Occipital lobe (tissue), 2 donors: ENCODE results near the gene EEA1. TPM values are rescaled to one million over a fixed set of nuclear protein-coding genes. Genes with fewer than 3 reads are reported as not detected.
"Not testable (repeated sequence)": the region's sequence is repeated elsewhere in the genome, so short reads cannot be mapped to it uniquely, and the experiment has no call there.

Source experiments
- DNase-seq: peaks from one replicate; lab custom pipeline; 2025; lab: John Stamatoyannopoulos, UW
- total RNA-seq: library from RNA; depleted of rRNA; stranded (reverse); fragments of >200 nt; gene quantifications from one replicate; pipeline ENCODE4 v1.2.3, GENCODE V29; 2014

The EEA1 gene
- total RNA-seq, 1 donor from 2014 or later: 16.7 TPM

GRCh38 chr12:92753976-92754885 lies 174.9 kb downstream of the EEA1 start:
- no peak for DNase-seq

- DNase-seq: not testable (repeated sequence)
Measured at GRCh38 chr12:92749691-92750090, 179.4 kb downstream of the EEA1 start.

GRCh38 chr12:92747151-92747550 lies 181.9 kb downstream of the EEA1 start:
- DNase-seq: no peak

DNA sequence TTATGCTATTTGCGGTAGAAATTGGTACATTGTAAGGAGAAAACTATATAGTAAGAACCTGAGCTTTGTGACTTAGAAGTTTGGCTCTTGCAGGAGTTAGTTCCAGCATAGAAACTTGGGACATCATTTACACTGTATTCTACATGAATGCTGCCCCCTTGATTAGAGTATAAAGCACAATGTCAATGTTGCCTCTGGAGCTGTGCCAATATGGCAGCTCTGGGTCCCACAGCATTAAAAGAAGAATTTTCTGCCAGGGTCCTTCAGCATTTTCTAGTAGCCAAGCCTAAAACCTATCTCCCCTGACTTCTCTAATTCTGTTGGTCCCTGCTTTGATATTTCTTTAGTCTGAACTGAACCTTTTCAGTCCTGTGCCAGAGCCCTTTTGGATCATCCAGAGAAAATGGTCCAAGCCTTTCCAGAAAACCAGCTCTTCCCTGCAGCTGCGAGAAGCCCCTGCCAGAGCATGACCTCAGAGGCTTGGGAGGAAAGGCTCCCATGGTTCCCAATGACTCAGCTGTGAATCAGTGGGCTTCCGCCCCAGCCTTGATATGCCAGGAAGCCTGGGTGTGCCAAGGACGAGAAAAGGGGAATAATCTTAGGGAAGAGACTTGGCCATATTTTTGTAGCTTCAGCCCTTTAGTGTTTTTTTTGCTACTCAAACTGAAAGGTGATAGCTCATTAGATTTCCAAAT lies 183.1 kb downstream of the EEA1 start:
- DNase-seq: peak; percentile 66

- no peak for DNase-seq
Measured at GRCh38 chr12:92743026-92743425, 186.1 kb downstream of the EEA1 start.

DNA sequence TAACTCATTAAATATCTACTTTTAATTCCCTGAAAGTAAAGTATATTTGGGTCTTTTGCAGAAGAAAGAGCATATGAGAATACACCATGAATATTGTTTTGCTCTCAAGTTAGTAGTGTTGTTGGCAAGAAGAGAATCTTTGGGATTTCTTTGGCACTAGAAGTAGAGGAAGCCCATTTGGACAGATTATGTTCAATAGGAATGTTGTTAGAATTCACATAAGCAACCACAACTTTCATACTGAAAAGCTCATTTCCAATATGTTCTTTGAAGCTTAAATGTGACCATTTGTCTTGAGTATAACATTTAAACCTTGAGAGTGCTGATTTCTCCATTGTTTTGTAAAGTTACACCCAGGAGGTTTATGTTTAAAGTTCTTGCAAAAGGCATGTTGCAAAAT lies 188.7 kb downstream of the EEA1 start:
- DNase-seq: no peak

DNA sequence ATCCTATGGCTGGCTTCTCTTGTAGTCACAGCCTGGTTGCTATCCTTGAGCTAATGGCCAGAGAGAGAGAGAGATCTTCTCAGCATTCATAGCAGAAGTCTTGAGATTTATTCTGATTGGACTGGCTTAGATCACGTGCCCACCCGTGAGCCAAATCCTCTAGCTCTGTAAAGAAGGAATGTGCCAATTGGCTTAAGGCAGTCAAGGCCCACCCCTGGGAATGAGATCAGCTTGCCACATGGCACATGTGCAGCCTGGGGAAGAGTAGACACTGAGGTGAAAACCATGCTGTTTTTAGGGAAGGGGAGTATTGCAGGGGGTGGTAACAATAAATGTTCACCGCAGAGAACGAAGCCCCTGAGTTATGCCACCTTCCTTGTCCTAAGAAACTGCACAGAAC lies 190.0 kb downstream of the EEA1 start:
- no peak for DNase-seq

- DNase-seq: no peak
Measured at GRCh38 chr12:92737855-92738850, 190.9 kb downstream of the EEA1 start.

DNA sequence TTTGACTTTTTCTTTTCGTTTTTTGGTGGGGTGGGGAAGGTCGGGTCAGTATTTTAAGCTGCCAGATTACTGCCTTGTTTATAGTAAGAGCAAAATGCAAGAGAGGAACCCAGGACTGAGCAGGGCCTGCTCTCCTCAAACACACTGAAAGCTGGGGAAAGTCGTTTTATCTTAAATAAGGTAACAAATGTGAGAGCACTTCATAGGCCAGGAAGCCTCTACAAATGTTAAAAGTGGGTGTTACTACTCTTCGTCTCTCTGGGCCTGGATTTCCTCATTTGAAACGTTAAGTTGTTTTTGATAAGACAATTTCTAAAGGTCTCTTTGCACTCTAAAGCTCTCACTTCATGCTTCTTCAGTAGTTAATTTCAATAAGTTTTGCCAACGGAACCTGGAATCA lies 192.5 kb downstream of the EEA1 start:
- DNase-seq: no peak

DNA sequence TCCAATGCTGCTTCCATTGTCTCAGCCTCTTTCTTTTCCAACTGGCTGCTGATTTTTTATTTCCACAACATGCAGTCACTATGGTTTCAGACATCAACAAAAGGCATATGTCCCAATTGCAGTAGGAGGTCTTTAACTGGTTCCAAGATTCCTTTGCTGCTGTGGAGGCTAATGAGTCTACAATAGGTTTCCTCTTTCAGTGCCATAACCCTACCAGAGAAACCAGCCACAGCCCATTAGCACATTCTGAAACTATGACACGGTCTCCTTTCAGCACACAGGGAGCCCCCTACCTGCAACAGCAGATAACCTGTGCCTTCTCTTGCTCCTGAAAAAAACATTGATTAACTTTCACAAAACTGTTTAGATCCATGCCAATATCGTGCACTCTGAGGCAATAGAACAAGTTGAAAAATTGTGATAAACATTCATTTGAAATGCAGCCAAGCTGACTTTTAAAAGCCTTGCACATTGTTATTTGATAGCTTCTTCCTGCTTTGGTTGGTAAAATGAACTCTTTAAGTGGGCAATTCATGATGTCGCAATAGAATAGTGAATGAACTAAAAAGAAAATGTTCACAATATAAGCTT lies 193.9 kb downstream of the EEA1 start:
- no peak for DNase-seq

DNA sequence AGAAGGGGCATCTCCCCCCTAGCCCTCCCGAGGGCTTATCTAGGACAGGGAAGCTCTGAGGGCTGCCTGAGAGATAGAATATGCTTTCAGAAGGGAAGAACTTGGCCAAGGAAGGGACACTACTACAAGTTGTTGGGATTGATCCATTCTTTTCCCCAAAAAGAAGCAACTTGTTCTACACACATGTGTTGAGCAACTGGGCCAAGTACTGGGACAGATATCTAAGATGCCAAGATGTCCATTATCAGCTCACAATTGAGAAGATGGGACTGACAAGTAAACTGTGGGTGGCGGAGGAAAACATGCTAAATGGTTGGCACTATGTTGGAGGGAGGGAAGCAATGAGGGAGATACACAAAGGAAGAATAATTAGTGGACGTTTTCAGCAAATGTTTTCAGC lies 195.4 kb downstream of the EEA1 start:
- no peak for DNase-seq

GRCh38 chr12:92733181-92733580 lies 195.9 kb downstream of the EEA1 start:
- no peak for DNase-seq

DNA sequence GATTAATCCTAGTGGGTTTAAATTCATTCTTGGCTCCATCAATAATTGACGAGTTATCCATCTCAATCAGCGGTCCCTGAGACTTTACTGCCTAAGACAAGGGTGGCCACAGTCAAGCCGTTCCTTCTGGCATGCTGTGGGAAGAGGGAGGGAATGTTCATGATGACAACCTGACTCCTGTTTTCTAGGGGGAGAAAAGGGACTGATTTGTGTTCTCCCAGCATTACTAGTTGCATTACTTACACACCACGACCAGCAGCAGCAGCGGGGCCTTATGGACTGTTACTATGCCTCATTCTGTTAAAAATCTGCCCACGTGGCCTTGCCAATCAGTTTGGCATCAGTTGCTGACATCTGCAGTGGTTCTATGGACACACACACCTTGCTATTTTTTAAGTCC lies 196.4 kb downstream of the EEA1 start:
- DNase-seq: no peak

DNA sequence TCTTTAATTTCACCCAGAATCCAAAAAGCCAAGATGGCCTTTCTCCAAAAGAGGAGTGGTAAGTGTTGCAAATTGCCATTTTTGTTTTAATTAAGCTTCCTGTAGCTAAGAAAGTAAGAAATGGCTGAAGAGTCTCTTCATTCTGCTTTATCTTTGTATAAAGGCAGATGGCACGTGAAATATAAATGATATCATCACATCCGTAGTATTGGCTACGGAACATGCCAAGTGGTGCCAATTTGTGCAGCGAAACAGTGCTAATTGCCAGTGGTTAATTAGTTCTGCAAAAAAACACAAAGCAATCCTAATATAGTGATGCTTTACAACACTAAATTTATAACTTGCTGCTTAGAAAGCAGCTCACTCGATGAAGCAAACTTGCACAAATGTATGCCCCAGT lies 196.9 kb downstream of the EEA1 start:
- DNase-seq: no peak

GRCh38 chr12:92730758-92731157 lies 198.3 kb downstream of the EEA1 start:
- no peak for DNase-seq

GRCh38 chr12:92729773-92730305 lies 199.3 kb downstream of the EEA1 start:
- DNase-seq: no peak

DNA sequence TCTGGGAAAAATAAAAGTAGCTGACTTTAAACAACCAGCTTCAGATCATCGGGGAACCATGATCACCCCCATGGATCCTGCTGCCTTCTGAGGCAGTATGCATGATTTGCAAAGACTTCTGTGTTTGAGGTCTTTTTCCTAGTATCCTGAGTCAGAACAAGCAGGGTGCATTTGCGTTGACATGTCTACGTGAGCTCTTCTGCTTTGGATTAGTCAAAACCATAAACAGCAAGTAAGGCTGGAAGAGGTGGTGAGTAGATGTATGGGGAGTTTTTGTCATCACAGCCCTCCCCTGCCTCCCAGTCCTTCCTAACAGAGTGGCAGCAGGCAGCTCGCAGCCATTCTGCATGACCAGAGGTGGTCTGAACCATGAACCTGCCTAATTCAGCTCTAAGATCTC lies 202.2 kb downstream of the EEA1 start:
- no peak for DNase-seq

DNA sequence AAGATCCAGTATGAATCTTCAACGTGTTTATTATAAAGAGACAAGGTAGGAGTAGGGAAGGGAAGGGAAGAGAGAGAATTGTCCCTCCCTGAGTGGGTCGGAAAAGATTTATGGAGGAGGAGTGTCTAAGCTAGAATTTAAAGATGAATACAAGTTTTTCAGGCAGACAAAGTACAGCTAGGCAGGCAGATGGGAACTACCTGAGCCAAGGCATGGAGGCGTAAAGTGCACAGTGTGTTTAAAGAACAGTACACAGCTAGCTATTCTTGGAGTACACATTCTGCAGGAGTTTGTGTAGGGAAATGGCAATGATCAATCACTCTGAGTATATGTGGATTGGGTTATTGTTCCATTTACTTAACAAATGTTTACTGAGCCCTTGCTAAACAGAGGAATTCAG lies 206.2 kb downstream of the EEA1 start:
- peak; percentile 23 for DNase-seq

DNA sequence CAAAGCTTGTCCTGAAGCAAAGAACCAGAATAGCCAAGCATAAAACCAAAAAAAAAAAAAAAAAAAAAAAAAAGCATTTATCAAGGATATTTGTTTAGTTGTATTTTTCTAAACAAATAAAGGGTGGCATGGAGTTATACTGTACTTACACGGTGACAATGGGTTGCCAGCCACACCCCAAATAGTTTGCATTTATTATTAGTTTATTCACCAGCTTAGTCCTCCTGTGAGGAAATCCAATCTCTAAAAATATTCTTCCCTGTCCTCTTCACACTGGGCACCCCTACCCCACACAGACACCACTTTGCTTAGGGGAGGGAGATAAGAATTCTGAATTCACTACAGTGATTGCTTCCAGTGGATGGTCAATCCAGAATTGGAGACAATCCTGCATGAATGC lies 207.4 kb downstream of the EEA1 start:
- no peak for DNase-seq

GRCh38 chr12:92721130-92721529 lies 208.0 kb downstream of the EEA1 start:
- no peak for DNase-seq
